Lower leg skin (tissue), 3 donors: ENCODE measurements around the gene POU2F3.

ENCODE experiments used
- POLR2A ChIP-seq, 2 donors: fragments of 450-650 bp; IDR thresholded peaks; one replicate each; pipeline ENCODE4 v1.6.1; 2016 to 2017; ENCODE audit warnings: antibody characterized with exemption in 2 of 2, mild to moderate bottlenecking in 1 of 2, moderate library complexity in 1 of 2
- TF ChIP-seq, protein P1 (sequence below), 3 donors: fragments of 450-650 bp; IDR thresholded peaks; one replicate each; pipeline ENCODE4 v1.5.1; 2016; ENCODE audit warnings: antibody characterized with exemption in 3 of 3, mild to moderate bottlenecking in 3 of 3, moderate library complexity in 2 of 3

DNA sequence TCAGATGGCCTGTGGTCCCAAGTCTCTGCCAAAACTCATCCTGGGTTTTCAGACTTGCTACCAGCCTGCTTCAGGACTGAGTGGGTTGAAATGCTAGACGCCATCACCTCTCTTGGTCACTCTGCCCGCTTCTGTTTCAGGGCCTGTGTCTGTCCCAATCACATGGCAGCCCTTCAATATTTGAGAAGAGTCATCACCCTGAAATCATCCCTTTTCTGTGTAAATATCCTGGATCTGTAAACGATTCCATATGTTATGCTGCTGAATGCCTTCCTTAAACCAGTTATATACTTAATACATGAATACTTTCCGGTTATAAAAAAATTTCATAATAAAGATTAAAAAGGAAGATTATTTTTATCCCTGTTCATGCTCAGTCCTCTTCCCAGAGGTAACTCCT lies 45.3 kb downstream of the POU2F3 start:
- TF ChIP-seq, protein P1, sequence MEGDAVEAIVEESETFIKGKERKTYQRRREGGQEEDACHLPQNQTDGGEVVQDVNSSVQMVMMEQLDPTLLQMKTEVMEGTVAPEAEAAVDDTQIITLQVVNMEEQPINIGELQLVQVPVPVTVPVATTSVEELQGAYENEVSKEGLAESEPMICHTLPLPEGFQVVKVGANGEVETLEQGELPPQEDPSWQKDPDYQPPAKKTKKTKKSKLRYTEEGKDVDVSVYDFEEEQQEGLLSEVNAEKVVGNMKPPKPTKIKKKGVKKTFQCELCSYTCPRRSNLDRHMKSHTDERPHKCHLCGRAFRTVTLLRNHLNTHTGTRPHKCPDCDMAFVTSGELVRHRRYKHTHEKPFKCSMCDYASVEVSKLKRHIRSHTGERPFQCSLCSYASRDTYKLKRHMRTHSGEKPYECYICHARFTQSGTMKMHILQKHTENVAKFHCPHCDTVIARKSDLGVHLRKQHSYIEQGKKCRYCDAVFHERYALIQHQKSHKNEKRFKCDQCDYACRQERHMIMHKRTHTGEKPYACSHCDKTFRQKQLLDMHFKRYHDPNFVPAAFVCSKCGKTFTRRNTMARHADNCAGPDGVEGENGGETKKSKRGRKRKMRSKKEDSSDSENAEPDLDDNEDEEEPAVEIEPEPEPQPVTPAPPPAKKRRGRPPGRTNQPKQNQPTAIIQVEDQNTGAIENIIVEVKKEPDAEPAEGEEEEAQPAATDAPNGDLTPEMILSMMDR (IDR thresholded peaks at IDR 0.05), result no peak
- TF ChIP-seq POLR2A (IDR thresholded peaks at IDR 0.05), result no peak
